ENCODE data around the gene SLC15A5.

SLC15A5 gene

GRCh38 chr12:16277585-16277984 lies at the start of gene SLC15A5:
Gene SLC15A5, minus strand, starts transcription at chr12:16277685. Its CDS starts 0 bp downstream, at chr12:16277685.
- no peak for DNase-seq (ENCODE audit: low read depth)

GRCh38 chr12:16325426-16325825 lies 47.9 kb upstream of the SLC15A5 start:
- DNase-seq (ENCODE audit: low read depth): no peak

- no peak for DNase-seq (ENCODE audit: low read depth)
Observed at GRCh38 chr12:16324772-16325171, 47.3 kb upstream of the SLC15A5 start.

- no peak for DNase-seq (ENCODE audit: low read depth)
Observed at GRCh38 chr12:16324272-16324671, 46.8 kb upstream of the SLC15A5 start.

- DNase-seq (ENCODE audit: low read depth): no peak
Observed at GRCh38 chr12:16323638-16324037, 46.2 kb upstream of the SLC15A5 start.

GRCh38 chr12:16323010-16323409 lies 45.5 kb upstream of the SLC15A5 start:
- DNase-seq (ENCODE audit: low read depth): peak; percentile 38

- DNase-seq (ENCODE audit: low read depth): no peak
Observed at GRCh38 chr12:16310934-16311333, 33.4 kb upstream of the SLC15A5 start.

GRCh38 chr12:16307856-16308475 lies 30.5 kb upstream of the SLC15A5 start:
- no peak for DNase-seq (ENCODE audit: low read depth)

GRCh38 chr12:16303939-16304338 lies 26.5 kb upstream of the SLC15A5 start:
- no peak for DNase-seq (ENCODE audit: low read depth)

- no peak for DNase-seq (ENCODE audit: low read depth)
Observed at GRCh38 chr12:16300736-16301135, 23.3 kb upstream of the SLC15A5 start.

- DNase-seq (ENCODE audit: low read depth): peak; percentile 10
Observed at GRCh38 chr12:16300122-16300521, 22.6 kb upstream of the SLC15A5 start.

- DNase-seq (ENCODE audit: low read depth): peak; percentile 9
Observed at GRCh38 chr12:16299403-16299802, 21.9 kb upstream of the SLC15A5 start.

- DNase-seq (ENCODE audit: low read depth): no peak
Observed at GRCh38 chr12:16297521-16297920, 20.0 kb upstream of the SLC15A5 start.

- DNase-seq (ENCODE audit: low read depth): no peak
Observed at GRCh38 chr12:16294376-16294956, 17.0 kb upstream of the SLC15A5 start.

GRCh38 chr12:16291032-16291431 lies 13.5 kb upstream of the SLC15A5 start:
- DNase-seq (ENCODE audit: low read depth): no peak

- DNase-seq (ENCODE audit: low read depth): peak; percentile 6
Observed at GRCh38 chr12:16285586-16285985, 8.1 kb upstream of the SLC15A5 start.

- no peak for DNase-seq (ENCODE audit: low read depth)
Observed at GRCh38 chr12:16282978-16283377, 5.5 kb upstream of the SLC15A5 start.

- no peak for DNase-seq (ENCODE audit: low read depth)
Observed at GRCh38 chr12:16282081-16282480, 4.6 kb upstream of the SLC15A5 start.

GRCh38 chr12:16281157-16281556 lies 3.7 kb upstream of the SLC15A5 start:
- DNase-seq (ENCODE audit: low read depth): peak; percentile 69

- DNase-seq (ENCODE audit: low read depth): no peak
Observed at GRCh38 chr12:16272222-16272621, 5.3 kb downstream of the SLC15A5 start.

- no peak for DNase-seq (ENCODE audit: low read depth)
Observed at GRCh38 chr12:16271062-16271461, 6.4 kb downstream of the SLC15A5 start.

- no peak for DNase-seq (ENCODE audit: low read depth)
Observed at GRCh38 chr12:16269946-16270345, 7.5 kb downstream of the SLC15A5 start.

- DNase-seq (ENCODE audit: low read depth): no peak
Observed at GRCh38 chr12:16266085-16266484, 11.4 kb downstream of the SLC15A5 start.

- no peak for DNase-seq (ENCODE audit: low read depth)
Observed at GRCh38 chr12:16261944-16262475, 15.5 kb downstream of the SLC15A5 start.

Measured in HS-5 (cell line).